Measurements from ENCODE around the gene SFXN2. TPM values are rescaled to one million over a fixed set of nuclear protein-coding genes. Genes with fewer than 3 reads are reported as not detected.

Gene SFXN2
- total RNA-seq, 1 donor from 2014 or later: 0.68 TPM

GRCh38 chr10:102762401-102763015, 48.1 kb downstream of the SFXN2 start:
- intact Hi-C loops (cut with DNase I): no loop called here
- ATAC-seq (peak; percentile 49), DNase-seq (ENCODE audit: missing footprints) (no peak)

- DNase-seq (ENCODE audit: missing footprints) (no peak), ATAC-seq (peak; percentile 78)
- intact Hi-C loops (cut with DNase I): no loop called here
Observed at GRCh38 chr10:102763037-102763607, 48.7 kb downstream of the SFXN2 start.

DNA sequence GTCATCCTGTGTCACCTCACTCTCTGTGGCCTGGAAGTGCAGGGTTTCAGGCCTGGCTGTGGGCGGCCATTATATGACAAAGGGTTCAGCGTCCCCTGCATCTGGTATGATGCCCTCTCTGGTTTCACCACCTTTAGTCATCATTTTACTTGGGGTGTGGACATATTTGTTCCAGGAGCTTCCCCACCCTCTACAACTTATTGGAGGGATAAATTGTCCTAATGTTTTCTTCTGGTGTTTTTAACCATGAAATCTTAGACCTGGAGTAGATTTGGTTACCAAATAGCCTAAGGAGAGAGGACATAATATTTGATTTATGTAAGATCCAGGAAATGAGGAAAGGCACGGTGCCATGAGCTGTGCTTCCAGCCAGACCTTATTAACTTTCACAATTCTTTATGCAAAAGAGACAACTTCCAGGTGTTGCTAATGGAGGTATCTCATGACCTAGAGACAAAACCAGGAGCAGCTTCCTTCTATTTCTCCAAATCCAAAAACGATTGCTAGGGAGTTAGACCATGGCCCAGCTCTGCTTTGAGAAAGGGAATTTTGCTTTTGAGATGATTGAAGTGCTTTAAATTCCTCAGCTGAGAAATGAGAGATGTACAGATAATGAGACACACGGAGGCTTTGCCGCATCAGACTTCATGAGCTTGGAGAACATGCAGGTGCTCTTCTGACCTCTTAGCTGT, 50.2 kb downstream of the SFXN2 start:
- no peak for ATAC-seq

GRCh38 chr10:102765336-102765735, 50.9 kb downstream of the SFXN2 start:
- ATAC-seq (no peak), DNase-seq (ENCODE audit: missing footprints) (no peak)
- intact Hi-C loops (cut with DNase I): no loop called here

More for the DNA sequence above, 50.2 kb downstream of the SFXN2 start:
- no peak for DNase-seq (ENCODE audit: missing footprints)
- intact Hi-C loops (cut with DNase I): no loop called here

- ATAC-seq (no peak), DNase-seq (ENCODE audit: missing footprints) (no peak)
- intact Hi-C loops (cut with DNase I): no loop called here
Observed at GRCh38 chr10:102767428-102768160, 53.2 kb downstream of the SFXN2 start.

GRCh38 chr10:102769375-102770107, 55.1 kb downstream of the SFXN2 start:
- intact Hi-C loops (cut with DNase I): loop anchor here (10.0 kb wide), 1 partner anchor 125 kb away; the partner anchor contains the start of gene TRIM8
- ATAC-seq (no peak), DNase-seq (ENCODE audit: missing footprints) (no peak)

- no peak for ATAC-seq
Observed at GRCh38 chr10:102770108-102770482, 55.7 kb downstream of the SFXN2 start.

DNA sequence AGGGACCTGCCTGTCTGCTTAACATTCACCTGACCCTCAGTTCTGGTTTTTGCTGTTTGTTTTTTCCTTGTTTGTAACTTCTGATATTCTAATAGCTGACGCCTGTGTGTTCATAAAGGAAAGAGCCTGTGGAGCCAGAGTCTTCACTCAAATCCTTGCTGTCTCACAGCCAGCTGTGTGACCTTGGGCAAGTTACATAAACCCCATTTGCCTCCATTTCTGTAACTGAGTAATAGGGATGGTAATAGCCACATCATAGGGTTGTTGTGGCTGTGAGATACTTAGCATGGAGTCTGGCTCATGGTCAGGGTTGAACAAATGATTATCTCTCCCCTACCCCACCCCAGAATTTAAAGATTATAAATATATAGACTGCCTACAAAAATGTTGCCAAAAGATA, 56.4 kb downstream of the SFXN2 start:
- ATAC-seq: no peak

More at GRCh38 chr10:102770108-102770482, 55.7 kb downstream of the SFXN2 start:
- intact Hi-C loops (cut with DNase I): loop anchor here (10.0 kb wide), 1 partner anchor 125 kb away; the partner anchor contains the start of gene TRIM8
- no peak for DNase-seq (ENCODE audit: missing footprints)

GRCh38 chr10:102773320-102773719, 58.9 kb downstream of the SFXN2 start:
- intact Hi-C loops (cut with DNase I): loop anchor here (10.0 kb wide), 1 partner anchor 129 kb away; the partner anchor contains the start of gene TRIM8
- no peak for ATAC-seq
- DNase-seq (ENCODE audit: missing footprints): no peak

More for the DNA sequence above, 56.4 kb downstream of the SFXN2 start:
- intact Hi-C loops (cut with DNase I): loop anchor here (10.0 kb wide), 1 partner anchor 126 kb away; the partner anchor contains the start of gene TRIM8
- DNase-seq (ENCODE audit: missing footprints): no peak

DNA sequence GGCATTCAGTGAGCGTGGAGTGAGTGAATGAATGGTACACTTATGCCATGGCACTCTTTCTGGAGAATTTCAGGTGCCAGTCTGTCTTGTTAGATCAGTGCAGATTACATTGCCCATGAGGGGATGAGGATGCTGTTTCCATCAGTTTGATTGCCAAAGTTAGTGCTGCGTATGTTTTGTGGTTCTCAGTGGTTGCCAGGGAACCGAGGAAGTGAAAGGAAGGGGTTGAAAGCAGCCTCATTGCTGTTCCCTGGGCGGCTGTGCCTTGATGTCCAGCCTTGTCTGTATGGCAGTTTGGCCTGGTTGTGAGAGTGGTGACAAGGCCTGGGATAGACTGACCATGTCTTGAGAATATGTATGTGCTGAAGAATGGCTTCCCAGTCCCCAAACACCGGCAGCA, 59.5 kb downstream of the SFXN2 start:
- no peak for ATAC-seq
- intact Hi-C loops (cut with DNase I): loop anchor here (2.0 to 10.0 kb wide), 2 partner anchors 29 to 129 kb away; partner anchors contain the start of gene TRIM8
- peak; percentile 76 for DNase-seq (ENCODE audit: missing footprints)

DNA sequence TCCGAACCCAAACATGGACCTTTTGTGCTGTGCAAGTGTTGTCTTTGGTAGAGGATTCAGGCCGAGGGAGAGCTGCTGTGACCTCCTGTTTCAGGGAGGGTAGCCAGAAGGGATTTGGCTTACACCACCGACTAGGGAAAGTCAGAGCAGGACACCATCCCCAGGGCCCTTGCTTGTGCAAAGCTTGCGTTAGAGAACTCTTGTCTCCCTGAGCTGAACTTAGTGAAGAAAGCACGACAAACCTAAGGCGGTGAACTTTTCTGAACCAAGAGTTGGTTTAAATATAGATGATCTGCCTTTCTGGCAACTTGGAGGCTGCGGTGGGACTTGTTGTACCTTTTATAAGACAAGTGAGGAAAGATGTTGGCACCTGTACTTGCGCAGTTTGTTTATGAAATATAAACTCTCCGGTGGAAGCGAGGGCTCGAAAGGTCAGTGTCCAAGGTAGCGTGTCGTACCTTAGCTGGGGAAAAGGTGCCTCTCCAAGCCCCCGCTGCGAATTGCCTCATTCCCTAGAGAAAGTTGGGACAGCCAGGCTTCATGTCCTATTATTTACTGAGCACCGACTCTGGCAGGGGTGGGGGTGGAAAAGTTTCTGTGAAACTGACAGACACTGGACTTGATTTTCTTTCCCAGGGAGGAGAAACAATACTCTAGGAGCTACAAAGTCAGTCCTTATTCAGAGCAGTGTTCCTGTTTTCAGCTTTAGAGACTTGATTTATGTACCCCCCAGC, 60.9 kb downstream of the SFXN2 start:
- DNase-seq (ENCODE audit: missing footprints): peak; percentile 77
- peak; percentile 71 for ATAC-seq
- intact Hi-C loops (cut with DNase I): loop anchor here (2.0 to 10.0 kb wide), 3 partner anchors 31 to 131 kb away; partner anchors contain the start of gene TRIM8

- DNase-seq (ENCODE audit: missing footprints) (peak; percentile 89), ATAC-seq (peak; percentile 77)
- intact Hi-C loops (cut with DNase I): loop anchor here (1.0 to 10.0 kb wide), 4 partner anchors 20 to 131 kb away; partner anchors contain the start of gene TRIM8
Observed at GRCh38 chr10:102775935-102776669, 61.7 kb downstream of the SFXN2 start.

GRCh38 chr10:102776779-102777456, 62.5 kb downstream of the SFXN2 start:
- DNase-seq (ENCODE audit: missing footprints) (peak; percentile 85), ATAC-seq (peak; percentile 87)
- intact Hi-C loops (cut with DNase I): loop anchor here (1.0 to 10.0 kb wide), 3 partner anchors 19 to 132 kb away; partner anchors contain the start of gene TRIM8

- intact Hi-C loops (cut with DNase I): loop anchor here (5.0 to 10.0 kb wide), 2 partner anchors 39 to 133 kb away; partner anchors contain the start of gene TRIM8
- ATAC-seq (no peak), DNase-seq (ENCODE audit: missing footprints) (no peak)
Observed at GRCh38 chr10:102777711-102778453, 63.4 kb downstream of the SFXN2 start.

DNA sequence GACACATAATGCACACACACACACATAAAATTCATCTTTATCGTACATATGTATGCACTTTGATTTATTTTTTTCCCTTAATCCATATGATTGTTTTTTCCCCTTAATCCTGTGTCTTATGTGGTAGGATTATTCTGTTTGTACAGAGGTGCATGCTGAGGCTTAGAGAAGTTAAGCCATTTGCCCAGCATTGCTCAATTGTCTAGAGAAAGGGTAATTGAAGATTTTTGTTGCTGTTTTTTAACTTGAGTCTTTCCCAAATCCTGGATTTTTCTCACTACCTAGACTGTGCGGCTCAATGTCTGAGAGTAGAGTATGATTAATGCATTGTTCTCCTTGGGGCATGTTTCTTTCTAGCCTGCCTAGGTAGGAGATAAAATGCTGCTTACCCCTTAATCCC, 64.3 kb downstream of the SFXN2 start:
- DNase-seq (ENCODE audit: missing footprints): no peak
- intact Hi-C loops (cut with DNase I): loop anchor here (5.0 to 10.0 kb wide), 2 partner anchors 39 to 134 kb away; partner anchors contain the start of gene TRIM8
- ATAC-seq: no peak
